Type B pancreatic cell (in vitro differentiated cells): ENCODE results near the gene BAMBI. TPM values are rescaled to one million over a fixed set of nuclear protein-coding genes. Genes with fewer than 3 reads are reported as not detected.

Experiments
- DNase-seq: peaks from one replicate; pipeline ENCODE4 v3.0.0; 2021; ENCODE audit warnings: mixed read lengths; ENCODE audit not compliant: unreplicated experiment; ENCODE audit errors: extremely low spot score
- H3K27ac Mint-ChIP-seq: 2 replicates; pipeline ENCODE4 v1.8.0; 2021; ENCODE audit warnings: mild to moderate bottlenecking, mixed read lengths
- H3K27me3 Mint-ChIP-seq: 2 replicates; pipeline ENCODE4 v1.8.0; 2021; ENCODE audit warnings: mixed read lengths
- H3K36me3 Mint-ChIP-seq: 2 replicates; pipeline ENCODE4 v1.8.0; 2021; ENCODE audit warnings: mixed read lengths
- H3K4me1 Mint-ChIP-seq: one replicate; pipeline ENCODE4 v1.8.0; 2021; ENCODE audit warnings: mixed read lengths; ENCODE audit not compliant: unreplicated experiment
- H3K4me3 Mint-ChIP-seq: 2 replicates; pipeline ENCODE4 v1.8.0; 2021; ENCODE audit warnings: mild to moderate bottlenecking, mixed read lengths
- H3K9me3 Mint-ChIP-seq: 2 replicates; pipeline ENCODE4 v1.8.0; 2021; ENCODE audit warnings: mixed read lengths
- CTCF ChIP-seq: fragments of 200-600 bp; sonication (generic); conservative IDR thresholded peaks from 2 replicates; pipeline ENCODE4 v1.5.0; 2021; ENCODE audit warnings: antibody characterized with exemption, mild to moderate bottlenecking
- total RNA-seq: library from RNA; stranded (reverse); gene quantifications from 2 replicates; pipeline ENCODE4 v1.2.1, GENCODE V29; 2021; ENCODE audit warnings: low replicate concordance

The BAMBI gene
- total RNA-seq, 1 donor from 2014 or later = 57.3 TPM

DNA sequence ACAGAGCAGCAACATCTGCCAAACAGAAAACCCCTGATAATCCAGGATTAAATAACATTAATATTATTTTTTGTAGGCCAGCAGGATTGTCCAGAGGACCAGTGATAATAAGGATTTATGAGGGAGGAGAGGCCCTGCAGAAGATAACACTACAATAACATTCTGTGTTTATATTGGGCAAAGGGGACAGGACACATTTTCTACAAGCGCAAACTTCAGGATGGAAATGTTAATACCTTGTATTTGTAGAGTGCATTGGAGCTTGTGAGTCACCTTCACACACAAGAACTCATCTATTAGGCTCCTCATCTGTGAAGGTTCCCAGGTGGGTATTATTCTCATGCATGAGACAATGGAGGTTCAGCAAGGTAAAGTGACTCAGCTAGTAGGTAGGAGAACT is 51.0 kb downstream of the BAMBI start:
- Mint-ChIP-seq H3K9me3 (peaks cover 4% of the 10 kb centered on the region), H3K27me3 (peaks cover 5% of the 10 kb centered on the region), H3K4me1 (peaks cover 14% of the 10 kb centered on the region), H3K27ac (no peak overlapping the region), H3K4me3 (no peak overlapping the region), H3K36me3 (no peaks in the 10 kb centered on the region)
- TF ChIP-seq CTCF = no peak
- DNase-seq = no peak

DNA sequence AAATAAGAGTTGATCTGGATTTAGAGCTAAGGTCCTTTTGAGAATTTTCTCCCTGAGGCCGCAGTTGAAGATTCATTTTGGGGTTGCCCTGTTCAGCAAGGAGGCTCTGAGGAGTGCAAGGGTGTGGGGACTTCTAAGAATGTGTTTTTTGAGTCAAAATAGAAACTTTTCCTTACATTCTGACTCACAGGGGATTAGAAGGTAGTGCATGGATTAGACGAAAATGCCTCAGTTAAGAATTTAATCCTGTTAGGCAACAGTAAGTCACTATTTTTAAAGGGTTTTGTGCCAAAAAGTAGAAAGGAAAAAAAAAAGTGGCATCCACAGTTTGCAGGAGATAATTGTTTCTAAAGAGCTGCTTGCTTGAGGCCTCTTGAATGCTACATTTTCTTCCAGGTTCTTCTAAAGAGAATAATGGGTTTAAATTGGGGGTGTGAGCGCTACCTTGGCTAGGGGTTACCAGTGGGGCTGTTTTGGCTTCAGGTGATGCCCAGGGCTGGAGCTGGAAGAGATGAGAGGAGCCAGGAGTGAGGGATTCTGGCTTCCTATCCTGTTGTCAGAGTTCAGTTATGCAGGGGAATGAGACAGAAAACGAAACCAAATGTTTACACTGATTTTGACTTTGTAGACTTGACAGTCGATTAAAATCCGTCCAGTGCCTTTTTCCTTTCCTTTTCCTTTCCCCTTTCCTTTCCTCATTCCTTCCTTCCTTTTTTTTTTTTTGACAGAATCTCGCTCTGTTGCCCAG is 52.9 kb downstream of the BAMBI start:
- Mint-ChIP-seq H3K4me3 (no peak overlapping the region), H3K27me3 (peaks cover 3% of the 10 kb centered on the region), H3K27ac (no peak overlapping the region), H3K4me1 (peaks cover 18% of the 10 kb centered on the region), H3K9me3 (peaks cover 4% of the 10 kb centered on the region), H3K36me3 (no peaks in the 10 kb centered on the region)
- DNase-seq = no peak
- TF ChIP-seq CTCF = no peak

DNA sequence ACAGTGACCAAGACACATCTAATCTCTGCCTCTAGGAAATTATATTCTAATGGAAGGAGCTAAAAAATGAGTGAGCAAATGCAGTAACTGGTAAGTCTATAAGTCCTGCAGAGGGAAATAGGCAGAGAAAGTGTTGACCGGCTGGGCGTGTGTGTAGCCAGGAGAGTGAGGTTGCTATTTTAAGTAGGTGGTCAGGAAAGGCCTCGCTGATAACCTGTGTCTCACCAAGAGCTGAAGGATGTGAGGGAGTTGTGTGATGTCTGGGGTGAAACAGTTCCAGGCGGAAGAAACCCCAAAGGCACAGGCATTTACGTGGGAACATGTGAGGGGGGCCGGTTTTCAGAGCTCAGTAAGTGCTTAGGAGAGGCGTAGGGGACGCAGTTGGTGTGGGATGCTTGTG is 54.8 kb downstream of the BAMBI start:
- no peak overlapping the region for H3K27ac Mint-ChIP-seq
- peaks cover 23% of the 10 kb centered on the region for H3K4me1 Mint-ChIP-seq
- no peak overlapping the region for H3K4me3 Mint-ChIP-seq
- DNase-seq = no peak
- TF ChIP-seq CTCF = no peak
- peaks cover 10% of the 10 kb centered on the region for H3K27me3 Mint-ChIP-seq
- peaks cover 4% of the 10 kb centered on the region for H3K9me3 Mint-ChIP-seq
- no peaks in the 10 kb centered on the region for H3K36me3 Mint-ChIP-seq

Other genes starting within 250 kb of the BAMBI start
- gene WAC, start 144.4 kb upstream of the BAMBI start, total RNA-seq = 110 and 115 TPM in 2 replicates